K562 (cell line): ENCODE results near the gene OSBPL1A. TPM values are rescaled to one million over a fixed set of nuclear protein-coding genes. Genes with fewer than 3 reads are reported as not detected.

ENCODE experiments used
- ARID2 ChIP-seq: fragments of 450-650 bp; IDR thresholded peaks from 2 replicates; pipeline ENCODE4 v1.6.1; 2017; ENCODE audit warnings: antibody characterized with exemption, mild to moderate bottlenecking
- CAMTA2 ChIP-seq: fragments of 250-450 bp; sonication (Bioruptor Pico); conservative IDR thresholded peaks from 2 replicates; pipeline ENCODE4 v1.5.1; 2022
- EZH2 ChIP-seq: IDR thresholded peaks from 2 replicates; pipeline ENCODE4 v1.6.1; 2012; ENCODE audit warnings: low read depth, mild to moderate bottlenecking, inconsistent platforms, low read length, borderline replicate concordance
- FOXK2 ChIP-seq, 2 experiments: fragments of 450-650 bp; IDR thresholded peaks in 1 of 2; conservative IDR thresholded peaks in 1 of 2; 2 replicates each; pipeline ENCODE4 v1.6.1; 2016; ENCODE audit warnings: low read depth in 2 of 2, mild to moderate bottlenecking in 1 of 2
- HNRNPH1 ChIP-seq: fragments of 200-400 bp; formaldehyde crosslinking; optimal IDR thresholded peaks from 2 replicates; pipeline ENCODE3; 2017; ENCODE audit warnings: low read depth, mild to moderate bottlenecking, low read length, moderate library complexity
- KDM5B ChIP-seq: fragments of 200-600 bp; sonication (generic); IDR thresholded peaks from 2 replicates; pipeline ENCODE4 v1.6.1; 2012; ENCODE audit warnings: low read depth, mild to moderate bottlenecking, moderate library complexity, low read length, control low read depth, inconsistent platforms; ENCODE audit not compliant: insufficient replicate concordance
- MCM5 ChIP-seq: fragments of 450-650 bp; IDR thresholded peaks from 2 replicates; pipeline ENCODE4 v1.6.1; 2016; ENCODE audit warnings: low read depth
- MTA2 ChIP-seq: fragments of 450-650 bp; IDR thresholded peaks from 2 replicates; pipeline ENCODE4 v1.6.1; 2016; ENCODE audit warnings: low read depth
- RAD51 ChIP-seq: fragments of 450-650 bp; IDR thresholded peaks from 2 replicates; pipeline ENCODE4 v1.7.1; 2016; ENCODE audit warnings: low read depth, mild to moderate bottlenecking, borderline replicate concordance
- RBFOX2 ChIP-seq: fragments of 200-400 bp; formaldehyde crosslinking; IDR thresholded peaks from 2 replicates; pipeline ENCODE4 v1.6.1; 2017; ENCODE audit warnings: low read depth, mild to moderate bottlenecking, low read length, moderate library complexity
- SRSF3 ChIP-seq: fragments of 200-400 bp; formaldehyde crosslinking; IDR thresholded peaks from 2 replicates; pipeline ENCODE4 v1.6.1; 2016; ENCODE audit warnings: mild to moderate bottlenecking, low read length, moderate library complexity; ENCODE audit not compliant: insufficient read depth
- ZNF143 ChIP-seq: sonication (generic); formaldehyde crosslinking; IDR thresholded peaks from 2 replicates; pipeline ENCODE4 v1.9.0; 2022; ENCODE audit warnings: mild to moderate bottlenecking, missing genetic modification reagents
- ZNF431 ChIP-seq: sonication (generic); formaldehyde crosslinking; IDR thresholded peaks from 2 replicates; pipeline ENCODE4 v1.8.0; 2022; ENCODE audit warnings: mild to moderate bottlenecking, missing genetic modification reagents
- ZNF551 ChIP-seq: fragments of 250-450 bp; sonication (Bioruptor Pico); IDR thresholded peaks from 2 replicates; pipeline ENCODE4 v1.5.0; 2021; ENCODE audit warnings: mild to moderate bottlenecking, moderate library complexity
- ZNF584 ChIP-seq: fragments of 200-800 bp; sonication (Bioruptor generic); IDR thresholded peaks from 2 replicates; pipeline ENCODE4 v1.6.1; 2016; ENCODE audit warnings: low read depth, mild to moderate bottlenecking, missing genetic modification characterization, missing compliant biosample characterization
- ZNF707 ChIP-seq: fragments of 250-450 bp; sonication (Bioruptor Pico); conservative IDR thresholded peaks from 2 replicates; pipeline ENCODE4 v1.8.0; 2022; ENCODE audit warnings: inconsistent platforms, mild to moderate bottlenecking, moderate library complexity
- polyA plus RNA-seq, 8 experiments: library from polyadenylated mRNA; depleted of rRNA in 4 of 8; stranded (reverse) in 5 of 8; unstranded in 3 of 8; fragments of >200 nt; fragmentation: Nextera tagmentation in 2 of 8; fragmentation: Illumina TruSeq in 1 of 8; extraction: Ambion mirVana in 2 of 8; extraction: Trizol in 1 of 8; gene quantifications; 2 replicates each; pipeline versions ENCODE4 v1.2.1 to v1.2.3, GENCODE V29; 2011 to 2014; ENCODE audit warnings: inconsistent platforms in 1 of 8, missing spikeins in 1 of 8
- total RNA-seq, 7 experiments: library from RNA; depleted of rRNA in 6 of 7; stranded (reverse); fragments of >200 nt in 6 of 7; fragmentation: Illumina TruSeq in 2 of 7; extraction: Trizol in 2 of 7; gene quantifications; 2 replicates each; pipeline versions ENCODE4 v1.2.1 to v1.2.3, GENCODE V29; 2011 to 2021; ENCODE audit warnings: low replicate concordance in 1 of 7
- TF ChIP-seq, protein P1 (sequence below), 2 experiments: fragments of 450-650 bp; IDR thresholded peaks; 2 replicates each; pipeline ENCODE4 v1.6.1; 2016
- TF ChIP-seq, protein P2 (sequence below), 2 experiments: fragments of 450-650 bp in 1 of 2; IDR thresholded peaks; 2 replicates each; pipeline ENCODE4 v1.6.1; 2011 to 2017; ENCODE audit warnings: low read depth in 2 of 2, antibody characterized with exemption in 1 of 2, borderline replicate concordance in 1 of 2, low read length in 1 of 2, mild to moderate bottlenecking in 1 of 2, mixed read lengths in 1 of 2; ENCODE audit not compliant: control insufficient read depth in 1 of 2
- TF ChIP-seq, protein P3 (sequence below): fragments of 450-650 bp; conservative IDR thresholded peaks from 2 replicates; pipeline ENCODE4 v1.6.1; 2016; ENCODE audit warnings: missing genetic modification characterization, low read depth, mild to moderate bottlenecking, missing compliant biosample characterization, moderate library complexity
- TF ChIP-seq, protein P4 (sequence below): sonication (generic); formaldehyde crosslinking; IDR thresholded peaks from 2 replicates; pipeline ENCODE4 v1.8.0; 2022; ENCODE audit warnings: mild to moderate bottlenecking, missing genetic modification reagents

The OSBPL1A gene
- total and polyA plus RNA-seq, 9 of the 15 experiments (the other 6 are each of a cell fraction or from before 2014, with no cell fraction given), result 0.40 to 0.49 TPM; not detected in 7

DNA sequence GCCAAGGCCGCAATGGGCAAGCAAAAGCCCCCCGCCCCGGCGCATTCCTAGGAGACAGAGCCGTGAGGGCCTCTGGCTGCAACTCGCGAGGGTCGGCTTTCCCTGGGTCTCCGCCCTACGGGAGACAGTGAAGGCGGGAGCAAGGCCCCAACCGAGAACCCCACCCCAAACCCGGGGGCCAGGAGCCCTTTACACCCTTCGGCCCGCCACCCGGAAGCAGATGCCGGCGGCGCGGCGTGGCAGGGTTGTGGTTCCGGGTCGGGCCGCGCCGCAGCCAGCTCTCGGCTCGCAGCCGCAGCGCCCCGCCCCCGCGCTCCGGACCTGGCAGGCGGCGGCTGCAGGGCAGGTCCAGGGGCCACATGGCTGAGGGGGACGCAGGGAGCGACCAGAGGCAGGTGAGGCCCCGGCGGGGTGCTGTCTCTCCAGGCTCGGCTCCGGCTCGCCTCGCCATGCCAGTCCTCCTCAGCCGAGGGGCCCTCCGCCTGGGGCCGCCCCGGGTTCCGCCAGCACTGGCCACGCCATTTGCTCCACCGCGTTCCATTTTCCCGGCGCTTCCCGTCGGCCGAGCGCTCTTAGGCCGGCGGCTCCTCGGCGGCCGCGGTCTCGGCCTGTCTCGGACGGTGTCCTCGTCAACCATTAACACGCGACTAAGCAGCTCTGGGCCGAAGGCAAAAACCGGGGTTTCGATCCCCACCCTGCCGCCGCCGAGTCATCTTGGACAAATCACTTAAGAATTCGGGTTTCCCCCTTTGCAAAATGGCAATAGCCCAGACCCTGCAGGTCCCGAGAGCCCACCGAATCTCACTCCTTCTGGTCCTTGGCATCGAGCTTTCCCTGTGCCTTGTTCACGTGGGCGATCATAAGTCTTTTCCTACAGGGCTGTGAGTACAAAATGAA, 29.0 kb upstream of the OSBPL1A start, which contains the start of gene IMPACT (continued):
- peak; percentile 77 for TF ChIP-seq ZNF707
- no peak for TF ChIP-seq HNRNPH1
- no peak for TF ChIP-seq ZNF143 (CRISPR knock-in tag)
- TF ChIP-seq ZNF551 (CRISPR knock-in tag), result no peak
- TF ChIP-seq ARID2, result no peak
- no peak for TF ChIP-seq SRSF3
- TF ChIP-seq KDM5B, result peak; percentile 52
- TF ChIP-seq, protein P1, sequence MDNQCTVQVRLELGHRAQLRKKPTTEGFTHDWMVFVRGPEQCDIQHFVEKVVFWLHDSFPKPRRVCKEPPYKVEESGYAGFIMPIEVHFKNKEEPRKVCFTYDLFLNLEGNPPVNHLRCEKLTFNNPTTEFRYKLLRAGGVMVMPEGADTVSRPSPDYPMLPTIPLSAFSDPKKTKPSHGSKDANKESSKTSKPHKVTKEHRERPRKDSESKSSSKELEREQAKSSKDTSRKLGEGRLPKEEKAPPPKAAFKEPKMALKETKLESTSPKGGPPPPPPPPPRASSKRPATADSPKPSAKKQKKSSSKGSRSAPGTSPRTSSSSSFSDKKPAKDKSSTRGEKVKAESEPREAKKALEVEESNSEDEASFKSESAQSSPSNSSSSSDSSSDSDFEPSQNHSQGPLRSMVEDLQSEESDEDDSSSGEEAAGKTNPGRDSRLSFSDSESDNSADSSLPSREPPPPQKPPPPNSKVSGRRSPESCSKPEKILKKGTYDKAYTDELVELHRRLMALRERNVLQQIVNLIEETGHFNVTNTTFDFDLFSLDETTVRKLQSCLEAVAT (IDR thresholded peaks at IDR 0.05), result no peak
- TF ChIP-seq MTA2, result peak; percentile 59
- TF ChIP-seq, protein P2, sequence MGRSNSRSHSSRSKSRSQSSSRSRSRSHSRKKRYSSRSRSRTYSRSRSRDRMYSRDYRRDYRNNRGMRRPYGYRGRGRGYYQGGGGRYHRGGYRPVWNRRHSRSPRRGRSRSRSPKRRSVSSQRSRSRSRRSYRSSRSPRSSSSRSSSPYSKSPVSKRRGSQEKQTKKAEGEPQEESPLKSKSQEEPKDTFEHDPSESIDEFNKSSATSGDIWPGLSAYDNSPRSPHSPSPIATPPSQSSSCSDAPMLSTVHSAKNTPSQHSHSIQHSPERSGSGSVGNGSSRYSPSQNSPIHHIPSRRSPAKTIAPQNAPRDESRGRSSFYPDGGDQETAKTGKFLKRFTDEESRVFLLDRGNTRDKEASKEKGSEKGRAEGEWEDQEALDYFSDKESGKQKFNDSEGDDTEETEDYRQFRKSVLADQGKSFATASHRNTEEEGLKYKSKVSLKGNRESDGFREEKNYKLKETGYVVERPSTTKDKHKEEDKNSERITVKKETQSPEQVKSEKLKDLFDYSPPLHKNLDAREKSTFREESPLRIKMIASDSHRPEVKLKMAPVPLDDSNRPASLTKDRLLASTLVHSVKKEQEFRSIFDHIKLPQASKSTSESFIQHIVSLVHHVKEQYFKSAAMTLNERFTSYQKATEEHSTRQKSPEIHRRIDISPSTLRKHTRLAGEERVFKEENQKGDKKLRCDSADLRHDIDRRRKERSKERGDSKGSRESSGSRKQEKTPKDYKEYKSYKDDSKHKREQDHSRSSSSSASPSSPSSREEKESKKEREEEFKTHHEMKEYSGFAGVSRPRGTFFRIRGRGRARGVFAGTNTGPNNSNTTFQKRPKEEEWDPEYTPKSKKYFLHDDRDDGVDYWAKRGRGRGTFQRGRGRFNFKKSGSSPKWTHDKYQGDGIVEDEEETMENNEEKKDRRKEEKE (IDR thresholded peaks at IDR 0.05; ENCODE audit: borderline replicate concordance in 1 of 2, control insufficient read depth in 1 of 2, low read depth in 2 of 2, low read length in 1 of 2), result no peak
- no peak for TF ChIP-seq EZH2
- TF ChIP-seq, protein P3, sequence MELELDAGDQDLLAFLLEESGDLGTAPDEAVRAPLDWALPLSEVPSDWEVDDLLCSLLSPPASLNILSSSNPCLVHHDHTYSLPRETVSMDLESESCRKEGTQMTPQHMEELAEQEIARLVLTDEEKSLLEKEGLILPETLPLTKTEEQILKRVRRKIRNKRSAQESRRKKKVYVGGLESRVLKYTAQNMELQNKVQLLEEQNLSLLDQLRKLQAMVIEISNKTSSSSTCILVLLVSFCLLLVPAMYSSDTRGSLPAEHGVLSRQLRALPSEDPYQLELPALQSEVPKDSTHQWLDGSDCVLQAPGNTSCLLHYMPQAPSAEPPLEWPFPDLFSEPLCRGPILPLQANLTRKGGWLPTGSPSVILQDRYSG (tag), result peak; percentile 95
- TF ChIP-seq RAD51, result no peak
- TF ChIP-seq CAMTA2 (CRISPR knock-in tag), result no peak
- TF ChIP-seq, protein P4, sequence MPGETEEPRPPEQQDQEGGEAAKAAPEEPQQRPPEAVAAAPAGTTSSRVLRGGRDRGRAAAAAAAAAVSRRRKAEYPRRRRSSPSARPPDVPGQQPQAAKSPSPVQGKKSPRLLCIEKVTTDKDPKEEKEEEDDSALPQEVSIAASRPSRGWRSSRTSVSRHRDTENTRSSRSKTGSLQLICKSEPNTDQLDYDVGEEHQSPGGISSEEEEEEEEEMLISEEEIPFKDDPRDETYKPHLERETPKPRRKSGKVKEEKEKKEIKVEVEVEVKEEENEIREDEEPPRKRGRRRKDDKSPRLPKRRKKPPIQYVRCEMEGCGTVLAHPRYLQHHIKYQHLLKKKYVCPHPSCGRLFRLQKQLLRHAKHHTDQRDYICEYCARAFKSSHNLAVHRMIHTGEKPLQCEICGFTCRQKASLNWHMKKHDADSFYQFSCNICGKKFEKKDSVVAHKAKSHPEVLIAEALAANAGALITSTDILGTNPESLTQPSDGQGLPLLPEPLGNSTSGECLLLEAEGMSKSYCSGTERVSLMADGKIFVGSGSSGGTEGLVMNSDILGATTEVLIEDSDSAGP (CRISPR knock-in tag), result no peak
- TF ChIP-seq ZNF584 (CRISPR knock-in tag), result peak; percentile 86
- TF ChIP-seq ZNF431 (CRISPR knock-in tag), result peak; percentile 50; the same call in 1 of the 2 replicates
- TF ChIP-seq MCM5, result no peak
- TF ChIP-seq RBFOX2, result peak; percentile 96
- no peak for TF ChIP-seq FOXK2 (conservative IDR thresholded peaks at IDR 0.05 in 1 of 2, IDR thresholded peaks at IDR 0.05 in 1 of 2; ENCODE audit: low read depth in 2 of 2)
